K562 (cell line): ENCODE measurements around the gene ATPAF2. TPM values are rescaled to one million over a fixed set of nuclear protein-coding genes. Genes with fewer than 3 reads are reported as not detected.

Experiments used
- CREB1 ChIP-seq, 2 experiments: sonication (generic) in 1 of 2; formaldehyde crosslinking in 1 of 2; IDR thresholded peaks; 2 replicates each; pipeline versions ENCODE4 v1.6.1 to v1.8.0; 2012 to 2022; ENCODE audit warnings: inconsistent platforms in 1 of 2, mild to moderate bottlenecking in 1 of 2, missing genetic modification reagents in 1 of 2, moderate library complexity in 1 of 2
- E2F6 ChIP-seq, 2 experiments: IDR thresholded peaks; 2 replicates each; pipeline ENCODE4 v1.6.1; 2011; ENCODE audit warnings: borderline replicate concordance in 1 of 2, control low read depth in 1 of 2, low read depth in 1 of 2, low read length in 1 of 2, mild to moderate bottlenecking in 1 of 2, mixed read lengths in 1 of 2, moderate library complexity in 1 of 2; ENCODE audit not compliant: insufficient read depth in 1 of 2, insufficient read length in 1 of 2, poor library complexity in 1 of 2, severe bottlenecking in 1 of 2; ENCODE audit errors: extremely low read depth in 1 of 2
- E4F1 ChIP-seq: fragments of 250-450 bp; sonication (Bioruptor Pico); IDR thresholded peaks from 2 replicates; pipeline ENCODE4 v1.5.0; 2021; ENCODE audit warnings: mild to moderate bottlenecking, borderline replicate concordance
- FOS ChIP-seq: IDR thresholded peaks from 3 replicates; pipeline ENCODE4 v1.6.1; 2011; ENCODE audit not compliant: insufficient read length; ENCODE audit errors: extremely low read depth
- HOMEZ ChIP-seq: fragments of 250-450 bp; sonication (Bioruptor Pico); IDR thresholded peaks from 2 replicates; pipeline ENCODE4 v1.4.0; 2020; ENCODE audit warnings: mild to moderate bottlenecking, moderate library complexity
- JUNB ChIP-seq: fragments of 450-650 bp; formaldehyde crosslinking; conservative IDR thresholded peaks from 2 replicates; pipeline ENCODE4 v1.4.0; 2020; ENCODE audit warnings: mild to moderate bottlenecking
- PML ChIP-seq: IDR thresholded peaks from 2 replicates; pipeline ENCODE4 v1.6.1; 2012; ENCODE audit warnings: low read length, inconsistent platforms
- RREB1 ChIP-seq: fragments of 250-450 bp; sonication (Bioruptor Pico); IDR thresholded peaks from 2 replicates; pipeline ENCODE4 v1.4.0; 2020
- USF1 ChIP-seq: sonication (generic); formaldehyde crosslinking; IDR thresholded peaks from 2 replicates; pipeline ENCODE4 v1.9.0; 2022; ENCODE audit warnings: mild to moderate bottlenecking, missing genetic modification reagents
- ZBTB5 ChIP-seq: fragments of 450-650 bp; IDR thresholded peaks from 2 replicates; pipeline ENCODE4 v1.6.1; 2017; ENCODE audit warnings: antibody characterized with exemption
- polyA plus RNA-seq, 8 experiments: library from polyadenylated mRNA; depleted of rRNA in 4 of 8; stranded (reverse) in 5 of 8; unstranded in 3 of 8; fragments of >200 nt; fragmentation: Nextera tagmentation in 2 of 8; fragmentation: Illumina TruSeq in 1 of 8; extraction: Ambion mirVana in 2 of 8; extraction: Trizol in 1 of 8; gene quantifications; 2 replicates each; pipeline versions ENCODE4 v1.2.1 to v1.2.3, GENCODE V29; 2011 to 2014; ENCODE audit warnings: inconsistent platforms in 1 of 8, missing spikeins in 1 of 8
- total RNA-seq, 7 experiments: library from RNA; depleted of rRNA in 6 of 7; stranded (reverse); fragments of >200 nt in 6 of 7; fragmentation: Illumina TruSeq in 2 of 7; extraction: Trizol in 2 of 7; gene quantifications; 2 replicates each; pipeline versions ENCODE4 v1.2.1 to v1.2.3, GENCODE V29; 2011 to 2021; ENCODE audit warnings: low replicate concordance in 1 of 7

The ATPAF2 gene
- total and polyA plus RNA-seq, 9 of the 15 experiments (the other 6 are each of a cell fraction or from before 2014, with no cell fraction given): 2.1 to 19.2 (median 11.3) TPM

- TF ChIP-seq E4F1: no peak
- TF ChIP-seq CREB1 (IDR thresholded peaks at IDR 0.05): peak; percentile 73; the same call in 1 of the 2 replicates
- TF ChIP-seq CREB1 (CRISPR knock-in tag; IDR thresholded peaks at IDR 0.05): peak; percentile 83
- no peak for TF ChIP-seq PML
- no peak for TF ChIP-seq ZBTB5
- no peak for TF ChIP-seq HOMEZ
- peak; percentile 26 to 30 for TF ChIP-seq E2F6 (IDR thresholded peaks at IDR 0.05; ENCODE audit: borderline replicate concordance in 1 of 2, extremely low read depth in 1 of 2, insufficient read depth in 1 of 2, insufficient read length in 1 of 2, low read depth in 1 of 2, low read length in 1 of 2, poor library complexity in 1 of 2, severe bottlenecking in 1 of 2)
- TF ChIP-seq USF1 (CRISPR knock-in tag): peak; percentile 91
- peak; percentile 98 for TF ChIP-seq FOS
- TF ChIP-seq RREB1 (CRISPR knock-in tag): no peak; the same call in 1 of the 2 replicates
- no peak for TF ChIP-seq JUNB (CRISPR knock-in tag)
These were observed 66.6 kb downstream of the ATPAF2 start, which contains the start of the genes DRC3 and TOM1L2 (continued) for GRCh38 chr17:17972126-17972951.
